NCI-H460 (cell line): ENCODE measurements around the gene C10orf105. TPM values are rescaled to one million over a fixed set of nuclear protein-coding genes. Genes with fewer than 3 reads are reported as not detected.

ENCODE experiments used
- DNase-seq: peaks from one replicate; pipeline ENCODE4 v3.0.0-alpha.2; 2016; ENCODE audit warnings: low read depth; ENCODE audit errors: extremely low read depth
- total RNA-seq: library from RNA; depleted of rRNA; stranded (reverse); fragments of >200 nt; shearing (Covaris generic); gene quantifications from 2 replicates; pipeline ENCODE4 v1.2.3, GENCODE V29; 2014; rRNA removed

The C10orf105 gene
- total RNA-seq, 1 experiment from 2014 or later: not detected

DNA sequence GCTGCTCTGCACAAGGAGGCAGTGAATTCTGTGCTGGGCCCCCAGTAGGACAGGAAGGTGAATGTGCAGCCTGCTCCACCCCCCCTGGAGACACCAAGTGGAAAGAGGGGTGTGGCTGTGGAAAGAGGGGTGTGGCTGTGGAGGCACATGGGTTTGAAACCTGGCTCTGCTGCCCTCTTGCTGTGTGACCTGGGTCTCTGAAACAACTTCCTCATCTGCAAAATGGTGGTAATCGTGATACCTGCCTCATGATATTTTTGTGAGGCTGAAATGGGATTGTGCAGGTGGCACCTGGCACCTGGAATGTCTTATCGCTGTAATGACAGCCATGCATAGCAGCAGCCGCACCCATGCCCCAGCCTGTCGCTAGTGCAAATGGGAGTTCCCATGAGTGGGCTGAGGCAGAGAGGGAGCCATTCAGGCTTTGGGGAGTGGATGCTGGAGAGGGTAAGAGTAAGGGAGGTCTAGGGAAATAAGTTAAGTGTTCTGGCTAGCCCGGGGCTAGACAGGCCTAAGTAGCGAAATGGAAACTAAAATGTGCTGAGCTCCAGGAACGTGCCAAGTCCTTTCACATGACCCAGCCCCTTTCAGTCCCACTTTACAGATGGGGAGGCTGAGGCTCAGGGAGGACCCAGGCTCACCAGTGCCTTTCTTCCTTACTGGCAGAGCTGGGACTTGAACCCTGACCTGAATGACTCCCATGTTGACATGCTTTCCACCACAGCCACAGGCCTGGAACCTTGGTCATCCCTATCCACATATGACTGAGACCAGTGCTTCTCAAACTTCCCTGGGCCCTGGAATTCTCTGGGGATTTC is 35.0 kb downstream of the C10orf105 start:
- DNase-seq: no peak

DNA sequence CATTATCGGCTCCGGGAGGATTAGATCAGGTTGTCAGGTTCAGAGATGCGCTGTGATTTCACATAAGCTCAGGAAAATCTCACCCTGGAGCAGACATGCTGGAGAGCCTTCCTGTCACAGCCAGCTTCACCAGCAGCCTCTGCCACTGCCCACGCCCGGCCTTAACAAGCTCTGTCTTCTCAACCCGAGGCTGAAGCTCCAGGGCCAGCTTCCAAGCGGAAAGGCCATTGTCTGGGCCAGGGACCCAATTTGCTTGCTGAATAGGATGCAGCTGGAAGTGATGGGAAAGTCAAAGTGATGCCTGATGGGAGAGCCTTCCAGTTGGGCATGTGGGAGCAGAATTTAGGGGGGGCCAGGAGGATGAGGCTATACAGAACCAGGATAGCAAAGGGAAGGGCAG is 36.3 kb downstream of the C10orf105 start:
- no peak for DNase-seq

DNA sequence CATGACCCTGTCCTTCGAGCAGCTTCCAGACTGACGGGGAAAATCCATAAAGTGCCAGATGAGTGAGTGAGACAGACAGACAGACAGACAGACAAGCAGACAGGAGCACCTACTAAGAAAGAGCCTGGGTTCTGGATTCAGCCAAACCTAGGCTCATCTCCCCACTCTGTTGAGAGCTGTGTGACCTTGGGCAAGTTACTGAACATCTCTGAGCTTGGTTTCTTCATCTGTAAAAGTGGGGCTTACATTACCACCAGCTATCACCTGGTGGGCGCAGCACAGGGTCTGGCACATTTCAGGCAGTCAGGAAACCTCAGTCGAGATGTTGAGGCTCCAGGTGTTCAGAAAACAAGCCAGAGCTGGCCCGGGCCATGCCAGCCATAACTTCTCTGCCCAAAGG is 37.6 kb downstream of the C10orf105 start:
- DNase-seq: no peak

DNA sequence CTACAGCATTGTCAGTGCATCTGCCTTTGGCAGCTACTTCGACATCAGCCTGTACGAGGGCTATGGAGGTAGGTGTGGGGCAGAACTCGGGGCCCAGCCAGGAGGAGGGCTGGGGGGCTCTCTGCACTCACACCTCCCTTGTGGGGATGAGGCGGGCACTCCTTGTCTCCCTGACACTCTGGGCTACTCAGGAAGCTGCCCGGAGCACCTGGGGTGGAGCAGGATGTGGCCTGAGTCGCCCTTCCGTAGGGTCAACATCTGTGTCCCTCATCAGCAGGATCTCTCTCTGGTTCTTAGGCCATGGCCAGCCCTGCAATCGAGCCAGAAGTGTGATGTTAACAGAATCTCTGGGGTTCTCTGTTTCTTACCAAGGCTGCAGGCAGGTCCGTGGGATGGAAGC is 40.2 kb downstream of the C10orf105 start:
- DNase-seq: no peak

DNA sequence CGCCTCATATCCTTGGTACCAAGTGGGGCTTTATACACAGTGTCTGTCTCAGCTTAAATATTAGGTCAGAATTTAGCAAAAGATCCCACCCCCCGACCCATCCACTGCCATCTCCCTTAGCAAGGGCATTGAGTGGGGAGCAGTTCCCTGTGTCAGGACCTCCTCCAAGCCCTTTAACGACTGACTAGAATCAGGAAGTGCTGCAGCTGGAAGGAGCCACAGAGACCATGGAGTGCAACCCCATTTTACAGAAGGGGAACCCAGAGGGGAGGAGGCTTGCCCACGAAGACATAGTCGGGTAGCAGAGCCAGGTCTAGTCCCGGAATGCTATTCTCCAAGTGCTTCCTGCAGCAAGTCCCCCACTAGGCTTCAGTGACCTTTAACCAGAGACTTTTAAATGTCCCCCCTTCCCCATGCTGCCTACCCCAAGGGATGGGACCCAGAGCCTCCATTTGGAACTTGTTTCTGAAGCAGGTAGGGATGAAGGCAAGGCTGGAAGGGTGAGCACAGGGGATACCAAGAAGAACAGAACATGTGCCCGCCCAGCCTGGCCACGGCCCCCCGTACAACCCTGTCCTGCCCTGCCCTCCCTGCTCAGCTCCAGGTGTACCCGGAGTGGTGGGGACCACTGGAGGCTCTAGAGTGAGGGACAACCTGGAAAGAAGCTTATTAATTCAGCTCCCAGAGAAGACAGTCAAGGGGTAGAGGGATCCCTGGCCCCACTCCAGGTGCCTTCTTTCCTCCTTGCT is 41.3 kb downstream of the C10orf105 start:
- DNase-seq: no peak

DNA sequence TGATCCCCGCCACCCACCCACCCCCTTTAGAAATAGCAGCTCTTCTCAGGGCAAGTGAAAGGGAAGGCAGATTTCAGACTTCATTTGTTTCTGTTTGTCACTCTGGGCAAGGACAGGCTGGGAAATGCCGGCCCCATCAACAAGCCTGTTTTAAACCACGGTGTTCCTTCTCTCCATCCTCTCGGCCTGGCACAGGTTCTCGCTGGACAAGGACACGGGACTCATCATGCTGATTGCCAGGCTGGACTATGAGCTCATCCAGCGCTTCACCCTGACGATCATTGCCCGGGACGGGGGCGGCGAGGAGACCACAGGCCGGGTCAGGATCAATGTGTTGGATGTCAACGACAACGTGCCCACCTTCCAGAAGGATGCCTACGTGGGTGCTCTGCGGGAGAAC is 42.3 kb downstream of the C10orf105 start:
- no peak for DNase-seq

DNA sequence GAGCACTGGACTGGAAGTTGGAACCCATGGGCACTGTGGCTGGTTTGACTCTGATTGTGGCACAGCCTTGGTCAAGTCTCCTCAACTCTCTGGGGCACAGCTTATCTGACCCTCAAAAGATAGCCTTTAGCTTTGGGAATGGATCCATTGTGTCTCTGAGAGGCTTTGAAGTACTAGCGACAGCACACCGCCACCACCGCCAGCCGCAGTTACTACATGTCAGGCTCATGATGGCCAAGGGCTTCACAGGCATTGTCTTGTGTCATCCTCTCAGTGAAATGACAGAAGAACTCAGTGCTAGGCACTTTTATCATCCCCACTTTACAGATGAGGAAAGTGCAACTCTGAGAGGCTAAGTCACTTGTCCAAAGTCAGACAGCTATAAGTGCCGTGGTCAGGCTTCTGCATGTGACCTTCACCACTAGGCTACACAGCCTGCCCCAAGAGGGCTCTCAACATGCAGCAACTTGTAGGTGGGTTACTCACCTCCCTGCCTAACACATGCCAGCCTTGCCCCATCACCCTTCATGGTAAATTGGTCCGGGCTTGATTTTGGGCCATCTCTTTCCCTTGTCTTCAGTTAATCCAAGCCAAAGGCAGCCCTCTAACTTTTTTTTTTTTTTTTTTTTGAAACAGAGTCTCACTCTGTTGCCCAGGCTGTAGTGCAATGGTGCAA is 44.1 kb downstream of the C10orf105 start:
- DNase-seq: no peak

DNA sequence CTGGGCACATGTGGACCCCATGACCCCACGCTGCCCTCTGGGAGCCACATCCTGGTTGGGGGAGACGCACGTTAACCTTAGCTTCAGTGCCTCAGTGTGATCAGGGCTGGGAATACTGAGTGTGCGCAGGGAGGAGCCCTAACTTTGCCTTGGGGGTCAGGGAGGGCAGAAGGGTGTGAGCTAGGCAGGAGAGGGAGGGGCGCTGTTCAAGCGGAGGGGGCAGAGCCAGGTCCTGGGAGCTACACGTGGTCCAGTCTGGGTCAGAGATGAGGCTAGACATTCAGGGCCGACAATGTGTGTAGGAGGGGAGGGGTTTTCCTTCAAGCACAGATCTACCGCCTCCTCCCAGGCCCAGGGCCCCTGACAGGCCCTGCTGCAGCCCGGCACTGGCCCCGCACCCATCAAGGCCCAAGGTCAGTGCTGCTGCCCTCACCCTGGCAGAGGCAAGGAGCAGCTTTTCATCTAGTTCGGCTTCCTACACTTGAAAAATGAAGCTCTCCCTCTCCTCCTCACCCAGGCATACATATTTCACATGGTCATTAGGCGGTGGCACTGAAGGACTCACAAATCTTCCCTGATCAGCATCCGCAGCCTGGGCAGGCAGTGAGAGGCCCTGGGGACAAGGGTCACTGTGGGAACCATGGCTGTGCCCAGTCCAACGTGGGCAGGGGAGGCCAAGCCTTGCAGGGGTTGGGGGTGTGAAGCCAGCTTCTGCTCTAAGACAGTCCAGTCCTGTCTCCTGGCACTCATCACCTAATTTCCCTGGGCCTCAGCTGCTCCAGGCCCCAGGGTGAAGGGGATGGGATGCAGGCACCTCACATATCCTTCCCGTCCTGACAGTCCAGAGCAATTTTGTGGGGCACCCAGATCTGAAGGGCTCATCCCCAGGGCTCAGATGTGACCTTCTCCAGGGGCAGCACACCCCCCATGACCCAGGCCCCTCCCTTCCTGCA is 47.3 kb downstream of the C10orf105 start:
- DNase-seq: no peak

DNA sequence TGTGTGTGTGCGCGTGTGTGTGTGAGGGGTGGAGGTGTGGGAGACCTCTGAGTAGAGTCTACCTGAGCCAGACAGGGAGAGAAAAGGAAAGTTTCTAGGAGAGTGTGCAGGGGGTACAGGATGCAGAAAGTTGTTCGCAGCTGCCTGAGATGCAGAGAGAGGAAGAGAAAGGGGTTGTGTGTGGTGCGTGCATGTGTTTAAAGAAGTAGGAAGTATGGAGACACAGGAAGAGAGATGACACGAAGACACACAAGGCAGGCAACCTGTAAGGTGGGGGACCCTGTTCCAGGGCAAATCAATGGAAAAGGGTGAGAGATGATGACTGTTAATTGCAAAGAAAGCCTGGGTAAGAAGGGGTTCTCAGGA is 52.2 kb downstream of the C10orf105 start:
- no peak for DNase-seq

DNA sequence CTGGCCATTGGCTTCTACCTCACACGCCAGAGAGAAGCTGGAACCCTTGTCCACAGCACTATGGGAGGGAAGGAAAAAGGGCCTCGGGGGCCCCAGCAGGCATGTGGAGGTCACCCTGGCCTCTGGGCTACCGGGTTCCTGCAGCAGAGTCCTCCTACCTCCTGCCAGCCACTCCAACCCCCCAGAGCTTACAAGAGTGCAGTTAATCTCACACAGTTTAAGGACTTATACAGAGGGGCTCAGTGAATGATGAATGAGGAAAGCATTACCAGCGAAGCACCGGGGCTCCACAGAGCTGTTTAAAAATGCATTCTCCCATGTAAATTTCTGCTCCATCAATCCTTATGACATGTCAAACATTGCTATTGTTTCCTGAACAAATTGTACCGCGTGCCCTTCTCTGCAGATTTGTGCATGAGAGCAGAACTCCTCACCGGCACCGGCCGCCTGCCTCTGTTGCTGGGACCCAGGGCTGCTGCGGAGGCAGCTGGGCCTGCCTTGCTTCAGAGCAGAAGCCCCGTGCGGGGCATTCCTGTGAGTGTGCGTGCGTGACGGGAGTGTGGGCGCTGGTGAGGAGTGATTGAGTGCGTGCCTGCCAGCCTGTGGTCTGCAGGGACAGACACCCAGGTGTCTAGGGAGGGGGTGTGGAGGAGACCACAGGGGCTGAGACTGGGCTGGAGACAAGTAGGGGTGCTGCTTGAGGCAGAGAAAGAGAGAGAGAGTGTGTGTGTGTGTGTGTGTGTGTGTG is 52.8 kb downstream of the C10orf105 start:
- no peak for DNase-seq

DNA sequence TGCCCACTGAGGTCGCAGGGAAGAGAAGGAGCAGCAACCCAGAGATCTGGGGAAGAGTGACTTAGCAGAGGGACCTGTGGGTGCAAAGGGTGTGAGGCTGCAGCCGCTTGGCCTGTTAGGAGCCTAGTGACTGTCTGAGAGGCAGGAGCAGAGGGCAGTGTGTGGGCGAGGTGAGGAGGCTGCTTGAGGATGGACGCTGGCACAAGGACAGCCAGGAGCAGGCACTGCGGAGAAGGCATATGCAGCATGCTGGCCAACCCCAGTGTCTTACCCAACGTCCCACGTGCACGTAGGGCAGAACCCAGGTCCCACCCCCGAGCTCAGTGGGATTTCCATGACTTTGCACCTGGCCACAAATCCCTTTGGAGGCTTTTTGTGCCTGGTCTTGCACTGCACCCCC is 54.1 kb downstream of the C10orf105 start:
- DNase-seq: no peak

DNA sequence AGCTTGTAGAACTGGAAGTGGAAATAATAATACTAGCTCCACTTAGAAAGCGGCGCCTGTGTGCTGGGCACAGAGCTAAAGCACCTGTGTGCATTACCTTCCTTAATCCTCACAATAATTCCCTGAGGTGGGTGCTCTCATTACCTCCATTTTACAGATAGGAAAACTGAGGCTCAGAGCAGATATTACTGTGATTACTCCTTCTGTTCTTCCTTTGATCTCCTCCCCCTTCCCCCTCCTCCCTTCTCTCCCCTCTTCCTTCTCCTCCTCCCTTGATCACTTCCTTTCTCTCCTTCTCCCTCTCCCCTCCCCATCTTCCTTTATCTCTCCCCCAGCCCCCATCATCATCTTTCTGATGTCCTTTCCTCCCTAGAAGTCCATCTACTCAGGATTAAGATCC is 55.0 kb downstream of the C10orf105 start:
- no peak for DNase-seq

DNA sequence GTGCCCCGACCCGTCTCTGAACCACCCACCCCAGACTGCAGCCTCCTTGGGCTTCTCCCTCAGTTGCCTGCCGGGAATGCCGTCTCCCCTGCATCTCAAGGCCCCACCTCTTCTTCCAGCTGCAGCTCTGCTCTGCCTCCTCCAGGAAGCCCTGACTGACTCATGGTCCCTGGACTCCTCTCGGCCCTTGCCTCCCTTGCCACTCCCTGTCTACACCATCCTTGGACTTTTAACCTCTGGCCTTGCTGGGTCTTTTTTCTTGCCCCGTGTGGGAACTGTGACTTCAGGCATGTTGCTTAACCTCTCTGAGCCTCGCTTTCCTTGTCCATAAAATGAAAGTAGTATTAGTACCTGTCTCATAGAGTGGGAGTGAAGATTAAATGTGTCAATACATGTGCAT is 56.3 kb downstream of the C10orf105 start:
- no peak for DNase-seq

DNA sequence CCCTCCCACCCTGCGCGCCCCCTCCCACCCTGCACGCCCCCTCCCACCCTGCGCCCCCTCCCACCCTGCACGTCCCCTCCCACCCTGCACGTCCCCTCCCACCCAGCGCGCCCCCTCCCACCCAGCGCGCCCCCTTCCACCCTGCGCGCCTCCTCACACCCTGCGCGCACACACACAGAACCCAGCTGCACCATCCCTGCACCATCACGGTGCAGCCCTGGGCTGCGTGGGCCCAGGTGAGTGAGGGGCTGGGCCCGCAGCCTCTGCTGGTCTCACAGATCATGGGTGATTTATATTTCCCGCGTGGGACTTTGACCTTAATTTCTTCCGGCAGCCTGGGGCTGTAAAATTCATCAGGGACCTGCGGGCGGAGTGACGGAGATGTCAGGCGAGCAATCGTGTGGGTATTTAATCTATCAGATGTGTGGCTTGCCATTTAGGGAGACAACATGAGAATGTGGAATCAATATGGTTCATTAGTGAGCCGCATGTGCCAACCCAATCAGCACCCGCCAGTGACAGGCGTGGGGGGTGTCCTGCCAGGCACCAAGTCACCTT is 57.7 kb downstream of the C10orf105 start:
- DNase-seq: no peak

Other genes starting within 250 kb of the C10orf105 start
- 49.4 and 55.4 TPM in 2 replicates for gene VSIR, start 53.7 kb upstream of the C10orf105 start, total RNA-seq
- 546 and 648 TPM in 2 replicates for gene PSAP, start 131.5 kb upstream of the C10orf105 start, total RNA-seq
- 15.2 and 16.0 TPM in 2 replicates for gene CHST3, start 244.6 kb upstream of the C10orf105 start, total RNA-seq